ENCODE results near the gene AHCYL2.
A peak's percentile ranks its signal among the peaks of the same experiment; 100 is the strongest.
"Not testable (repeated sequence)": the region's sequence is repeated elsewhere in the genome, so short reads cannot be mapped to it uniquely, and the experiment has no call there.

The AHCYL2 gene

DNA sequence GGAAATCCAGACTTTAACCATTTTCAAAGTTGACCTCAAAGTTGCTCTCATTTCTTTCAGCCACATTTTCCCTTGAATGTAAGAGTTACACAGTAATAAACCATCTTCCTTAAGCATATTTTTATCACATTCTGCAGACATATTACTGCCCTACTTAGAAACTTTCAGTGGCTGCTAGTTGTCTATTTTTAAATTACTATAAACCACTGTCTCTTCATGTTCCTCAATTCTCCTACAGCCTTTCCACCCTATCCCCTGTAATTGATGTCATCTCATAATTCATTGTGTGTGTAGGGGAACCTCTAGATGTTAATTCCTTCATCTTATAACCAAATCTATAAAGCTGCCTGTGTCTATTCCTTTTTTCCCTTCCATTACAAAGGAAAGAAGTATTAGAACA, 131.3 kb downstream of the AHCYL2 start:
- DNase-seq, result no peak

DNA sequence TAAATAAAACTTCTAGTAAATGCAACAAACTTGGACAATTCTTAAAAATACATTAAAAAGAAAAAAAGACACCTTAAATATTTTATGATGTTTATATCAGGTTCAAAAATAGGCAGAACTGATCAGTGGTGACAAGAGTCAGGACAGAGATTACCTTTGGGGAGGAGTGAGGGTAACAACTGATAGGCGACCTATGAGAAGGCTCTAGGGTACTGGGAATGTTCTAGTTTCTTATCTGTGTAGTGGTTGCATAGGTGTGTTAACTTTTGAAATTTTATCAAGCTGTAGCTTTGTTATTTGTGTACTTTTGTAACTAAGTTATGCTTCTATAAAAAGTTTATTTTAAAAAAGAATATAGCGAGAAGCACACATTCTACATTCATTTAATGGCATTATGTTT, 134.3 kb downstream of the AHCYL2 start:
- no peak for DNase-seq

DNA sequence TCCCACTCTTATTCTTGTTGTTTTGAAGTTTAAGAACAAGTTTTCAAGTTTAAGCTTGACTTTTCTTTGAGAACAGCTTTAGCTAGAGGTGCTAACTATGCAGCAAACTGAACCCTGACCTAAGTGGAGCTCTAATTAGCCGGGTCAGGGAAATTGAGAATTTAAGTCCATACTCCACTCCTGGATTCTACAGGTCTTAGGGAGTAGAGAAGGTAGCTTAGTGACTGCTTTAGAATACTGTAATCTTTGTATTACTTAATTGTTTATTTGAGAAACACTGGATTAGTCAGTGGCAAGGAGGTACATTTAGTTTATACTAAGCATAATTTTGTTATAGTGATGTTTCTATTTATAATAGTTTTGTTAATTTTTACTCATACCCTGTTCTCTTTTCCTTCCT, 134.8 kb downstream of the AHCYL2 start:
- DNase-seq, result no peak

DNA sequence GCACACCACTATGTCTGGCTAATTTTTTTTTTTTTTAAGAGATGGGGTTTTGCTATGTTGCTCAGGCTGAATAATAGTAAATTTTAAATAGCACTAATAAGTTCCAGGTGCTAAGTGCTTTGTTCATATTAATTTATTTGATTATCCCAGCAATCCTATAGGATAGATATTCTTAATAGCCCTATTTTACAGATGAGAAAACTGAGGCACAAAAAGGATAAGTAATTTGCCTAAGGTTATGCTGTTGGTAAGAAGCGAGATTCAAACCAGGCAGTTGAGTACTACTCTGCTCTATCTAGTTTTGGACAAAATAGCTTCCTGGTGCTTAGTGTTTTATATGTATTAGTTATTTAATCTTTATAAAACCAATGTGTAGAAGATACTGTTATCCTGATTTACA, 136.9 kb downstream of the AHCYL2 start:
- DNase-seq, result no peak

DNA sequence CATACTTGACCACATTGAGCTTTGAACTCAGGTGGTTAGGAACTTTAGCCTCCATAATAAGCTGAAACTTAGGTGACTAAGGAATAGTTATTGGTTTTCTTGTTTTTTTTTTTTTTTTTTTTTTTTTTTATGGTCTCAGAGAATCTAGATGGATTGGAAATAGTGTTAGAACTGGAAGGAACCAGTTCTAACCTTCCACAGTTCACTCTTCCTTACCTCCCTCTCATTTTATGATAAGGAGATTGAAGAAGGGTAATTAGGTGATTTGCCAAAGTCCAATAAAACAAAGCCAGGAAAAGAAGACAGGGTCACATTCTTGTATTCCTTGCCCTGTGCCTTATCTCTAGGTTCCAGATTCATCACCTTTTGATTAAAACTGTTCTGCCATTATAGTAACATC, 137.7 kb downstream of the AHCYL2 start:
- DNase-seq, result no peak

DNA sequence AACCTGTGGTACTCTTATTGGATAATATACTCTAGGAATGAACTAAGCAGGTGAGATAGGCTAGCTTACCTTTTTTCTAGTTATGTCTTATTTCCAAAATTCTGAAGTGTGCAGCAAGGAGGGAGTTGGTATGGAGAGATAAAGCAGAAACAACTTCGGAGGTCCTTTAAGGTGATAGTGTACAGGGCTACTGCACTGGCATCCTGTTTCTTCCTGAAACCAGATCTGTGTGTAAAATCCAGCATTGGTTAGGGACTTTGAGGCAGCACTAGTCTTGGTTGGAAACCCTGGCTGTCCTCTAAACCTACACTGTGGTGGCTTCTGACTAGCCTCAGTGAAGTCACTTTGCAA, 142.5 kb downstream of the AHCYL2 start:
- DNase-seq, result no peak

DNA sequence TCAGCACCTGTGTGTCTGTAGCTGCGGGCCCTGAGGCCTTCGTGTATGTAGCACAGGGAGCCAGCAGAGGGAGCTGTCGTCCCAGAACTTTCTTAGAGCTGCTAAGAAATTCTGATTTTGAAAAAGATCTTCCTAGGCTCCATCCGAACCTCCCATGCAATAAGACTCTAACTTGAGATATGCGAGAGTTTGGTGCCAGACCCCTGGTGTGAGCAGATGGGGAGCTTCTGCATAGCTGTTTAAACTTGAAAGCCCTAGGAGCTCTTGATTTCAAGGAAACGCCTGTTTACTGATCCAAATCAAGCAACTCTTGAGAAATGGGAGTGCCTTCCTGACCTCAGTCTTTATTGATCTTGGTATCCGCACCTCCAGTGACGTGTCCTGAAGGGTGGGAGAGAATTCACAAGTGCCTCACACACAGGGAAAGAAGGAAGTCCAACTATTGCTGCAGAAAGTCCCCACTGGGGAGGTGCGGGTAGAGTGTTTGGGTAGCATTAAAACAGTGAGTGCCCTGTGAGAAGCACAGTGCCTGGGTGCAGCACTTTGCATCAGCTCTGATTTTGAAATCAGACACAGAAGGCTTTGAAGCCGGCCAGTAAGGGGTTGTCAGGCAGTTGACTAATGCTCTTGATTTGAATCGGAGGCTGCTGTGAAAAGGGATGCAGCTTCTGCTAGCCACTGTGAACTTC, 143.0 kb downstream of the AHCYL2 start:
- DNase-seq, result peak; percentile 93

DNA sequence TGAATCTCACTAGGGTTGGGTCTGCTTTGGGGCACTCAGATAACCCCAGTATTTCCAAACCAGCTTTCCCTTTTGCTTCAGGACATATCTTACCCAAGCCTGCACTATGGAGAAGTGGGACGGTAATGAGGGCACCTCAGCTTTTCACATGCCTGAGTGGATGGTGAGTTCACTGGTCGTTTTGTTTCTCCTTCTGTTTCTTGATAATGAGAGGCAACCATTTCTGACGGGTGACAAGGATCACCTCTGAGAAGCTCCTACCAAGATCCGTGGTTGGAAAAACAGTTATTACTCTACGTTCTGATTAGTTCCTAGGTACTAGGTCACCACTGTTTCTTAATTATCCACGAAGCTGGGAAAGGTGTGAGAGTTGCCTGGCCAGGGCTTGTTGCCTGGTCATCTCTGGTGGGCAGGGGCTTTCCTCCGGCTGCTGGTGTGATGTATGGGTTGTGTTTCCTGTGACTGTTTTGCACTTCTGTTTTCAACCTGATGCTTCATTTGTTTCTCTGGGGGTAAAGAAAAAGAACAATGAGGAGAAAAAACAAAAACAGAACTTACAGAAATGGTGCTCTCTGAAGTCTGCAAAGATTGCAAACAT, 143.7 kb downstream of the AHCYL2 start:
- DNase-seq, result no peak

DNA sequence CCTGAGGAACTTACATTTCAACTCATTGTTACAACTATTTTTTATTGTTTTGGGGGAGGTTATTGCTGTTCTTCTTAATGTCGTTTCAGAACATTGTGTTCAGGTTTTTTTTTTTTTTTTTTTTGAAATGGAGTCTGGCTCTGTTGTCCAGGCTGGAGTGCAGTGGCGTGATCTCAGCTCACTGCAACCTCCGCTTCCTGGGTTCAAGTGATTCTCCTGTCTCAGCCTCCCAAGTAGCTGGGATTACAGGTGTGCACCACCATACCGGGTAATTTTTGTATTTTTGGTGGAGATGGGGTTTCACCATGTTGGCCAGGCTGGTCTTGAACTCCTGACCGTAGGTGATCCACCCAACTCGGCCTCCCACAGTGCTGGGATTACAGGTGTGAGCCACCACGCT, 144.6 kb downstream of the AHCYL2 start:
- DNase-seq, result not testable (repeated sequence)

DNA sequence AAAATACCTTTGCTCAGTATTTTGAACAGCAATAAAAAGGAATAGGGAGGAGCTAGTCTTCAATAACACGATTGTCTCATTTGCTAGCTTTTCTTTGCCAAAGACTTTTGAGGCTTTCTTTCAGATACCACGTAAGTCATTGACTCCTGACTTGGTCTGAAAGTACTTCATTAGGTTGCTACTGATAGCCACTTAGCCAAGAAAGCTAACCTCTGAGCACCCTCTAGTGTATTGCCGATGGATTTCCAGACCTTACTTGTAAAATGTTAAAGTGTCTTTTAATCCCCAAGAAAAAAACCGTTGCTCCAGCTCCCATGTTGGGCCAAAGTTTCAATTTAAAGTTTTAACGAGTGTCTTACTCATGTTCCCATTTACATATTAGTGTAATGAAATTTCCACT, 146.0 kb downstream of the AHCYL2 start:
- DNase-seq, result no peak

DNA sequence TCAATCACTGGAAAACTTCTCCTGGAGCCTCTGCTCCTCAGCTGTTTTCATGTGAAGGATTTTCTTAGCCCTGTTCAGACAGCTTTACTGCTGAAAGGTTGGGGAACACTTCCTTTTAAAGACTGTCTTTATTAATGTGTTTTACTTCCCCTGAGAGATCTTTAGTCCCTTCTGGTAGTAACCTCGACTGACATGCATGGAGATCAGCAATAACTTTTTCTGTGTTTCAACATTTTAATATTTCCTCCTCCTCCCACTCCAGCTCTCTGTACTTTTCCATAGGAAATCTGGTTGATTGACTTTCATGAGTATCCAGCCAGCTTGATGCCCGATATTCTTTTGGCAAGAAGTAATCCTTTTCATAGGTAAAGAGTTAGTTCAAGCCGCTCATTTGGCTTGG, 146.7 kb downstream of the AHCYL2 start:
- DNase-seq, result no peak

DNA sequence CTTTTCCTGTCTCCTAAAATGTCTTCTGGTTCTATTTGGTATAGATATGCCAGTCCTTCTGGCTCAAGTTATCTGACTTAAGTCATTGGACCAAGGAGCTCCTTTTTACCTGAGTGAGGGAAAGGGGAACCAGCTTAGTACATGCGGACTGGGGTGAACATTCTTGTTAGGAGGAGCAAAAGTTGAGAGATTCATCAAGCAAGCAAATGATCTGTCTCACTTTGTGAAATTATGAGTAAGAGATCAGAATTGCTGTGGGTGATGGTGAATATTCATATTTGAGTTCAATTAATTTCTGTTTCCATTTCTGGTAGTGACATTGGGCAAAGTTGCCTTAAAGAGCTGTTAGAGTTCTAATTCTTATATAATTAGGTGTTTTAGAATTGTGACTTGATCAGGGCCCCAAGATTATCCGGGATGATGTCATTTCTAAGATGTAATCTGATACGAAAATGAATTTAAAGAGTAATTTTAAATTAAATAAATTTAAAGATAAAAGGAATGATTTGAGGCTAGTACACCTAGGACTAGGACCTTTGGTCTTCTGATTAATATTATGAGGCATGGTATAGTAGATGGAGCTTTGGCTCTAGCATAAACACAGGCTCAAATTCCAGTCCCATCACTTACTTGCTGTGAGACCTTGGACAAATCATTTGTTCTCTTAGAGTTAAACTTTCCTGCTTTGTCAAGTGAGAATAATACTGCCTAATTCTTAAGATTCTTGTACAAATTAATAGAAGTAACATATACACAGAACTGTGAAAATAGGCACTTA, 149.0 kb downstream of the AHCYL2 start:
- DNase-seq, result no peak

DNA sequence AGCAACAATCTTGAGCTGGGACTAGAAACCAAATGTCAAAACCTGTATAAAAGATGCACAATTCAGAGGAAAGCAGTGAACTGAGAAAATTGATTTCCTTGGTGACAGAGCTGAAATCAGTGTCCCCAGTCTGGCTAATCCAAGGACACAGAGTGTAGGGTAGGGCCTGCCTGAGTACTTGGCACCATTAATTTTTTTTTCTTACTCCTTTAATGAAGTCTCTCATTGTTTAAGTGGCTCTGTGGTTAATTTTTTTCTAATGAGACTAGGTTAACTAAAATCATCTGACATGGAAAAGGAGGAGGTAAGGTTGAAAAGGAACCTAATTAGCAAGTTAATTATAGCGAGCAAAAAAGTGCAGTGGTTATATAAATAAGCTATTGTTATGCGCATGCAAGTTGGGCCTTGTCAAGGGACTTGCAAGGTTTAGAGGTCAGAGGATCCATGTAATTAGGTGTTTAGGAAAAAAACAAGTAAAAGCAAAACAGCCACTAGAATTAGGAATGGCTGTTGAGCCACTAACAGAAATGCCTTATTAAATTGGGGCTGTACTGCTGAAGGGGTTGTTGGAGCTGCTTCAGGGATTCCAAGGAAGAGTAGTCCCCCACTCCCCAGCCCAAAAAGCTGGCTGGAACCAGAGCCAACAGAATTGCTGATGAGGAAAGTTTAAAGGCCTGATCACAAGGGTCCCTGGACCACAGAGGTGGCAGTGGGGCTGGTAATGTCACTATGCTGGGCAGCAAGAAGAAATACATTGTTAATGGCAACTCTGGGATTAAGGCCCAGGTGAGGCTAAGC, 150.5 kb downstream of the AHCYL2 start:
- DNase-seq, result peak; percentile 83

DNA sequence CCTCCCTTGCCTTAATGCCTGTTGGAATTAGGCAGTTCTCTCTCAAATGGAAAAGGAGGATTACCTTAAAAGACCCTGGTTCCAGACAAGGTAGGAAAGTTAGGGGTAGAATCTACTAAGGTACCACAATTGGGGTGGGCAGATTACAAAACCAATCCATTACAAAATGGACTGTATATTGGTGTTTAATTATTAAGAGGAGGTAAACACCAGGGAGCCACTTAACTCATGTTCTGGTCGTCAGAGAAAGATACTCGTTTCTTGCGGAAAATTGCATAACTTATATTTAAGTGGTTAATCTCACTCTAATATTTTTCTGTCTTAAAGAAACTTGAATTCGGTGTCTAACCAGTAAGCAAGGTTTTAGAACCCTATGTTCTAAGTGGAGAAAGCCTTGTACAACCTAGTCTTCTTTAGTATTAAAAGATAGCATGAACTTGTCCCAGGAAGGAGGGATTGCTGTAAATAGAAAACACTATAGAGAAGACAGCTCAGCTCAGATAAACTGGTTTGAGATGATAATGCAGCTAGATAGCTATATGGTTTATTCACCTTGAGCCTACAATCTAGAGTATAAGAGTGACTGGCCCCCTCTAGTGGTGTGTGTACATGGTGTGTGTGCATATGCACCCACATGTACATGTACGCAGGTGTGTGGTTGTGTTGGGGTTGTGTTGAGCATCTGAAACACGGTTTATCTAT, 151.4 kb downstream of the AHCYL2 start:
- peak; percentile 51 for DNase-seq

DNA sequence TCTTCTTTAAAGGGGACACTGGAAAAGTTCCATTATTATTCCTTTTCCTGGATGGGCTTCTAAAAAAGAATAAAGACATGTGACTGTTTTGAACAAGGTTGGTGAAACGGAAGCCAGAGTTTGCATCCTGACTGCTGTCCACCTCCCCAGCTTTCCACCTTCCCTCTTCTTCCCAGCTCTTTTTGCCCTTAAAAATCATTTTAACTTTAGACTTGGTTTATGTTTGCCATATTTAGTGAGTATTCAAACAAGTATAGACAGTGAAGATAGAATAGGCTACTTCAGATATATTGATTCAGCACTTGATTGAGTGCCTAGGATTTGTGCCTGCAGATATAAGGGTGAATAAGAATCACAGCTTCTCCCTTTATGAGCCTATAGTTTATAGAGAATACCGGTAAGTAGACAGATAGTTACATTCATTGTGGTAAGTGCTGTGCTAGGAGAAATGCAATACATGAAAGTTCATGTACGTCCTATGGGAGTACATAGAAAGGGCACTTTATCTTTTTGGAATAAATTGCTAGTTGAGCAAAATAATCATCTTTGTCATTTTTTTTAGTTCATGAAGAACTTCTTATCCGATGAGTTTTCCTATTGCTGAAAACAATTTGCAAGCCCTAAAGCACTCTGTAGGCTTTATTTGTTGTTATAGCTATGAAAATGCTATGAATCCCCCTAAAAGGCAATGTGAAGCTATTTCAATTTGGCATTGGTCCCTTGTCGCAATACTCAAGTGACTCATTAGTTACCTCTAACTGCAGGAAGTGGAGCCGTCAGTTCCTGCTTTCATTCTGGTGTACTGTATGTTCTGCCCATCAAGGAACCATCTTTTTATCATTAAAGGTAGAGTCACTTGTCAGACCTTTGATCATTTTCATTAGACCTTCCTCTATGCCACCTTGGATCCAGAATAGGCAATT, 152.2 kb downstream of the AHCYL2 start:
- no peak for DNase-seq

DNA sequence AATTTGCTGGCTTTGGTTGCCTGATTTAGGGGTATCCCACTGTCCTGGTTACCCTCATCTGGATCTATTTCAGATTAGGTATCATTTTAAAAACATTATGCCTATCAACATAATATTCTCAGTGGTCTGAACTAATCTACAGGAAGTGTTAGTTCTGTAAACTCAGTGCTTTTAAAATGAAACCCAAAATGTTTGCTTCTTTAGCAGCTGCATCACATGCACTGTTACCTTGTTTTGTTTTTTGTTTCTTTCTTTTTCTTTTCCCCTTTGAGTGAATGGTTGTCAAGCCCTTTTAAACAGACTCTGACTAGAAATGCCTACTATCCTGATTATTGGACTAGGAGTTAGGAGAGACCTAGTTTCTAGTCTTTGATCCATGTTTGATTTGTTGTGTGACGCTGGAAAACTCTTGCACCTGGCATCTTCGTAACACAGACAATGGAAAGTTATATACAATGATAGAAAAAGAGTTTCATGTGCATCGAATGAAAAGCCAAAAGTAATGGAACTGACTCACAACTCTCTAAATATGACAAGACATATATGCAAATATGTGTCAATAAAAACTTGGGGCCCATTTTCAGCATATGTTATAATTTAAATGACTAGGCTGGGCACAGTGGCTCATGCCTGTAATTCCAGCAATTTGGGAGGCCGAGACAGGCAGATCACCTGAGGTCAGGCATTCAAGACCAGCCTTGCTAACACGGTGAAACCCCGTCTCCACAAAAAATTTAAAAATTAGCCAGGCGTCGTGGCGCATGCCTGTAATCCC, 157.1 kb downstream of the AHCYL2 start:
- DNase-seq, result no peak

DNA sequence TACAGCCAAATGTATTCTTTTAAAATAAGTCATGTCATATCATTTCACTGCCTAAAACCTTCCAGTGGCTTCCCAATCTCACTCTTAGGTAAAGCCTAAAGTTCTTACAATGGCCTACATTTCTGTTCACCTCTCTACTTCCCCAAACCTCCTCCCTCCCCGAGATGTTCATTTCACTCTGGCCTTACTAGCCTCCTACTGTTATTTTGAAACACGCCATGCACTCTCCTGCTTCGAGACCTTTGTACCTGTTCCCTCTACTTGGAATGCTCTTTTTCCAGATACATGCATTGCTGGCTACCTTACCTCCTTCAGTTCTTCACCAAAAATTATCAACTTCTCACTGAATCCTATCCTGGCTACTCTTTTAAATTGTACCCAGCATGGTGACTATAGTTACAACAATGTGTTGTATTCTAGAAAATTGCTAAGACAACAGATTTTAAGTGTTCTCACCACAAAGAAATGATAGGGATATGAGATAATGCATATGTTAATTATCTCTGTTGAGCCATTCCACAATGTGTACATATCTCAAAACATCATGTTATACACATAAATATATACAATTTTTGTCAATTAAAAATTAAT, 158.8 kb downstream of the AHCYL2 start:
- no peak for DNase-seq

DNA sequence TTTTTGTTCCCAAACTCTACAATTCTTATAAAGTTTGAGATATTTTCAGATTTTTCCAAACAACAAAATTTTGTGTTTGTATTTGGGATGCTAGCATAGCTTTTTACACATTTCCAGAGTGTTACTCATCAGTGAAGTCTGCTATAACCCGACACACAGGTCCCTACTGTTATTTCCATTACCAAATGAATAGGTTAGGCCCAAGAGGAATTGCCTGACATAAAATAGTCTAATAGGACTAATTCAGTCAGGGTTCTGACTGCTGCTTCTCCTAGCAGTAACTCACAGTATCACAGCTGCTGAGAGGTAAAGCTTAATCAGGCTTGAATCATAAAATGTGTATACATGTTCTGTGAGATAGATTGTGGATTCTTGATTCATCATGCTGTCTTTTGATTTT, 160.3 kb downstream of the AHCYL2 start:
- DNase-seq, result no peak

DNA sequence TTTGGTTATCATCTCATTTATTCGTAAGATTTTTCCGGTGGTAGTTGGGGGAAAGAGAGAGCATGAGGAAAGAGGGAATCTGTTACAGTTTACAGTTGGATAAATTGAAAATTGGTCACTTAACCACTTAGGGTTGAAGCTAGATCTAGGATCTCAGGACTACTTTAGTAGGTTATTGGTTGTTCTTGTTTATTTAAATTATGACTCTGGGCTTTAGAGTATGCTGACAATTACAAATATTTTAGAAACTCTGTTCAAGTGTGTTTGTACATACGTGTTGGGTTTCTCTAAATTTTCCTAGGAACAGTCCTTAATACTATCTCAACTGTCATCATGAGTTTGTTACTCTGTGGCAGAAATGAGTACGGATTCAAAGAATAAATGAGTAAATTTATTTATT, 160.8 kb downstream of the AHCYL2 start:
- DNase-seq, result no peak

DNA sequence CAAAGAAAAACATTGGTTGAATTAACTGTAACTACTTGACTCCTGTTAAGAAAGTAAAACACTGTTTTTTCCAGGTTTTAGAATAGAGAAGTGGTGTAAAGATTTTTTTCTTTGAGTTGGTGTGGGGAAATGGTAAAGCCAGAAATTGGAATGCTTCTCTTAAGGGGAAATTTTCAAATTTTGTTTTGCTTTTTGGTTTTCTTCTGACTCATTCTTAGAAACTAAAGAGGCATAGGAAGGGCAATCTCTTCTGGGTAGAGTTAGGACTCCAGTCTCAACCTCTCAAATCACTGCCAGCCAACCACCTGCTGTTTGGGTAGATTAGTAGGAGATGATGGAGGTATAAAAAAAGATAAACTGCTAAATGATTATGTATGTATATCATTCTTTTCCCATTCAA, 161.7 kb downstream of the AHCYL2 start:
- DNase-seq, result no peak

DNA sequence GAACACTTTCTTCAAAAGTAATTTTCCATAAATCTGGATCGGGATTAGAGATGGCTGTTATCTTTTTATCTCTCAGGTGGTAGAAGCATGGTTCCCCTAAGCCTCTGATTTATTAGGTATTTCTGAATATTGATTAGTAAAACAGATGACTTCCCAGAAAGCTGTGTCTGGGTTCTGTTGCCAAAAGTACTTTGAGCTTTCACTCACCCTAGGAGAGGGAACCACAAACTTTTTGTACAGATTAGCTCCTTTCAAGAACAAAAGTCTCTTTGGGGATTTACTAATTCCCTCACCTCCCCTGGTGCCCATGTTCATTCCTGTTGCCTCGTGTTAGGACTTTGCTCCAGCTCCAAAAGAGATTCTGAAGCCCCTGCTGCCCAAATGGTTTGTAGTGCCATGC, 162.7 kb downstream of the AHCYL2 start:
- DNase-seq, result no peak
